ENCODE results near the gene ITGAD.
A peak's percentile ranks its signal among the peaks of the same experiment; 100 is the strongest.

The ITGAD gene

DNA sequence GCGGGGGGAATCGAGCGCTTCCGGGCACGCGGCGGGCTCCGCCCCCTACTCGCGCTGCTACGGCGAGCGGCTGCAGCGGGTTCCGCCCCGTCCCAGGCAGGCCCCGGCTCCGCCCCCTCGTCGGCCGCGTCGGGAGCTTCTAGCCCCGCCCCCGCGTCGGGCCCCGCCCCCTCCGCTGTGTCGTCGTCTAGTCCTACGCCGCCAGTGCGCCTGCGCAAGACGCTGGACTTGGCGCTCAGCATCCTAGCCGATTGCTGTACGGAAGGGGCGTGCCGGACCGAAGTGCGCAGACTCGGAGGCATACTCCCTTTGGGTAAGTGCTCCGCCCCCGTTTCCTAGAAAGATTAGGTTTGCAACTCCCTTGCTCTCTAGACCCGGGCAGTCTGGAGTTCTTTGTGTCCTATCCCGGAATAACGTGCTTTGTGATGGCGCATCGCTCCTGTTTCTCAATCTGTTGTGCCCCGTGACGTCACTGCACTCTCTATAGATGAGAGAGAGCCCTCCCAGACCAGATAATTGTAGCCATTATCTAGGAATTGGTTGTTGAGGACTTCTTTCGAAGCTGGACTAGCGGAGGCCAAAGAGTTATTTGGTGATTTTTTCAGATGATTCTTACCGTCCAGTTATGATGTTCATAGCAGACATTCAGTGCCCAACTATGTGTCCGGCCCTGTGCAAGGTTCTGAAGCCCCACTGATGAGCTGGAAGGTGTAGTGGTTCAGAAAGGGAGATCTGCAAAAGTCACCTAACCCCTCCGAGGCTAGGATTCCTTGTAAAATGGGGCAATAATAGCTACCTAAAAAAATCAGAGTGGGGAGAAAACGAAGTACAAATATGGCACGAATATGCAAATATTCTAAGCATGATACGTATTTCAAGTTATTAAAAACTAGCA is 66.8 kb downstream of the ITGAD start (continued):
- TF ChIP-seq, protein P1, sequence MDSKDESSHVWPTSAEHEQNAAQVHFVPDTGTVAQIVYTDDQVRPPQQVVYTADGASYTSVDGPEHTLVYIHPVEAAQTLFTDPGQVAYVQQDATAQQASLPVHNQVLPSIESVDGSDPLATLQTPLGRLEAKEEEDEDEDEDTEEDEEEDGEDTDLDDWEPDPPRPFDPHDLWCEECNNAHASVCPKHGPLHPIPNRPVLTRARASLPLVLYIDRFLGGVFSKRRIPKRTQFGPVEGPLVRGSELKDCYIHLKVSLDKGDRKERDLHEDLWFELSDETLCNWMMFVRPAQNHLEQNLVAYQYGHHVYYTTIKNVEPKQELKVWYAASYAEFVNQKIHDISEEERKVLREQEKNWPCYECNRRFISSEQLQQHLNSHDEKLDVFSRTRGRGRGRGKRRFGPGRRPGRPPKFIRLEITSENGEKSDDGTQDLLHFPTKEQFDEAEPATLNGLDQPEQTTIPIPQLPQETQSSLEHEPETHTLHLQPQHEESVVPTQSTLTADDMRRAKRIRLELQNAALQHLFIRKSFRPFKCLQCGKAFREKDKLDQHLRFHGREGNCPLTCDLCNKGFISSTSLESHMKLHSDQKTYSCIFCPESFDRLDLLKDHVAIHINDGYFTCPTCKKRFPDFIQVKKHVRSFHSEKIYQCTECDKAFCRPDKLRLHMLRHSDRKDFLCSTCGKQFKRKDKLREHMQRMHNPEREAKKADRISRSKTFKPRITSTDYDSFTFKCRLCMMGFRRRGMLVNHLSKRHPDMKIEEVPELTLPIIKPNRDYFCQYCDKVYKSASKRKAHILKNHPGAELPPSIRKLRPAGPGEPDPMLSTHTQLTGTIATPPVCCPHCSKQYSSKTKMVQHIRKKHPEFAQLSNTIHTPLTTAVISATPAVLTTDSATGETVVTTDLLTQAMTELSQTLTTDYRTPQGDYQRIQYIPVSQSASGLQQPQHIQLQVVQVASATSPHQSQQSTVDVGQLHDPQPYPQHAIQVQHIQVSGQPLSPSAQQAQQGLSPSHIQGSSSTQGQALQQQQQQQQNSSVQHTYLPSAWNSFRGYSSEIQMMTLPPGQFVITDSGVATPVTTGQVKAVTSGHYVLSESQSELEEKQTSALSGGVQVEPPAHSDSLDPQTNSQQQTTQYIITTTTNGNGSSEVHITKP (tag by site-specific recombination; IDR thresholded peaks at IDR 0.05) = peak; percentile 70
- TF ChIP-seq SP7 (tag by site-specific recombination; IDR thresholded peaks at IDR 0.05) (peak; percentile 6), ZEB2 (tag by site-specific recombination; IDR thresholded peaks at IDR 0.05) (peak; percentile 60; the same call in 1 of the 2 replicates), ZNF37A (tag by site-specific recombination; IDR thresholded peaks at IDR 0.05) (no peak), ZBTB21 (tag by site-specific recombination; IDR thresholded peaks at IDR 0.05) (peak; percentile 94), ZNF184 (tag by site-specific recombination; IDR thresholded peaks at IDR 0.05) (peak; percentile 46; the same call in 1 of the 2 replicates), ZNF600 (tag by site-specific recombination; IDR thresholded peaks at IDR 0.05) (peak; percentile 82), ZNF549 (tag by site-specific recombination; IDR thresholded peaks at IDR 0.05) (peak; percentile 92), ZNF629 (tag by site-specific recombination; IDR thresholded peaks at IDR 0.05) (peak; percentile 84), ZNF560 (tag by site-specific recombination; IDR thresholded peaks at IDR 0.05; ENCODE audit: borderline replicate concordance) (no peak), ZBTB17 (tag by site-specific recombination; IDR thresholded peaks at IDR 0.05) (peak; percentile 9), WT1 (tag by site-specific recombination; IDR thresholded peaks at IDR 0.05) (no peak), SP2 (tag by site-specific recombination; IDR thresholded peaks at IDR 0.05) (peak; percentile 2)
- TF ChIP-seq, protein P2, sequence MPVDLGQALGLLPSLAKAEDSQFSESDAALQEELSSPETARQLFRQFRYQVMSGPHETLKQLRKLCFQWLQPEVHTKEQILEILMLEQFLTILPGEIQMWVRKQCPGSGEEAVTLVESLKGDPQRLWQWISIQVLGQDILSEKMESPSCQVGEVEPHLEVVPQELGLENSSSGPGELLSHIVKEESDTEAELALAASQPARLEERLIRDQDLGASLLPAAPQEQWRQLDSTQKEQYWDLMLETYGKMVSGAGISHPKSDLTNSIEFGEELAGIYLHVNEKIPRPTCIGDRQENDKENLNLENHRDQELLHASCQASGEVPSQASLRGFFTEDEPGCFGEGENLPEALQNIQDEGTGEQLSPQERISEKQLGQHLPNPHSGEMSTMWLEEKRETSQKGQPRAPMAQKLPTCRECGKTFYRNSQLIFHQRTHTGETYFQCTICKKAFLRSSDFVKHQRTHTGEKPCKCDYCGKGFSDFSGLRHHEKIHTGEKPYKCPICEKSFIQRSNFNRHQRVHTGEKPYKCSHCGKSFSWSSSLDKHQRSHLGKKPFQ (tag by site-specific recombination; IDR thresholded peaks at IDR 0.05) = no peak
- TF ChIP-seq, protein P3, sequence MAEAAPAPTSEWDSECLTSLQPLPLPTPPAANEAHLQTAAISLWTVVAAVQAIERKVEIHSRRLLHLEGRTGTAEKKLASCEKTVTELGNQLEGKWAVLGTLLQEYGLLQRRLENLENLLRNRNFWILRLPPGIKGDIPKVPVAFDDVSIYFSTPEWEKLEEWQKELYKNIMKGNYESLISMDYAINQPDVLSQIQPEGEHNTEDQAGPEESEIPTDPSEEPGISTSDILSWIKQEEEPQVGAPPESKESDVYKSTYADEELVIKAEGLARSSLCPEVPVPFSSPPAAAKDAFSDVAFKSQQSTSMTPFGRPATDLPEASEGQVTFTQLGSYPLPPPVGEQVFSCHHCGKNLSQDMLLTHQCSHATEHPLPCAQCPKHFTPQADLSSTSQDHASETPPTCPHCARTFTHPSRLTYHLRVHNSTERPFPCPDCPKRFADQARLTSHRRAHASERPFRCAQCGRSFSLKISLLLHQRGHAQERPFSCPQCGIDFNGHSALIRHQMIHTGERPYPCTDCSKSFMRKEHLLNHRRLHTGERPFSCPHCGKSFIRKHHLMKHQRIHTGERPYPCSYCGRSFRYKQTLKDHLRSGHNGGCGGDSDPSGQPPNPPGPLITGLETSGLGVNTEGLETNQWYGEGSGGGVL (tag by site-specific recombination; IDR thresholded peaks at IDR 0.05) = 0 out of 2 replicates have a peak, but pooled peaks have one; percentile 8

DNA sequence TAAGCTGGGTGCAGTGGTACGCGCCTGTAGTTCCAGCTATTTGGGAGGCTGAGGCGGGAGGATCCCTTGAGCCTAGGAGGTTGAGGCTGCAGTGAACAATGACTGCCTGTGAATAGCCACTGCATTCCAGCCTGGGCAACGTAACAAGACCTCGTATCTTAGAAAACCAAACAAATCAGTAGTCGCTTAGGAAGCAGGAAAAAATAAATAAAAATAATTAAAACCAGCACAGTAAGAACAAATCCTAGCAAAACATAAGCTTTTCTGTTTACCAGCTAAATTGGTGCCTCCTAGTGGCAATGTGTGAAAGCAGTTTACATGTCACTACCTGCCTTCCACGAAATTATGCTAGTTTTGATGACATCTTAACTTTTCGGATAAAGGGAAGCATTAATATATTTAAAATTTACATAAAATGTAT is 67.5 kb downstream of the ITGAD start:
- H3K36me3 ChIP-seq (ENCODE audit: control insufficient read depth in 2 of 2, insufficient read depth in 1 of 2, low read length in 2 of 2) = peaks cover 0 to 51% of the 10 kb centered on the region in 2 experiments; a peak in 2 of 3 replicates
- peak overlapping the region; percentile 59 for H3K27ac ChIP-seq (ENCODE audit: extremely low read depth, low read depth, low read length)
- POLR2A ChIA-PET = interaction anchor here (0.9 to 2.3 kb wide), 11 partner anchors 9 to 506 kb away, joined by 3 to 16 read pairs (median 3); partner anchors contain the start of genes FUS, KAT8, RUSF1 and TGFB1I1
- CTCF ChIA-PET = interaction anchor here (0.6 to 2.4 kb wide), 21 partner anchors 8 to 1072 kb away, joined by 3 to 13 read pairs (median 5); partner anchors contain the start of genes HSD3B7, ORAI3, SLC5A2 and ZNF843
- H3K9me3 ChIP-seq (ENCODE audit: control insufficient read depth, insufficient read depth, low read depth, low read length) = no peaks in the 10 kb centered on the region
- no peak overlapping the region for H3K4me3 ChIP-seq (ENCODE audit: low read depth, low read length)
- H3K4me1 ChIP-seq (ENCODE audit: control insufficient read depth, insufficient read depth, low read length) = 0 out of 2 replicates have a peak, but pooled peaks cover 3% of the 10 kb centered on the region
- TF ChIP-seq ZNF777 (tag by site-specific recombination; IDR thresholded peaks at IDR 0.05; ENCODE audit: borderline replicate concordance) (no peak), ZNF37A (tag by site-specific recombination; IDR thresholded peaks at IDR 0.05) (no peak), REPIN1 (tag by site-specific recombination; IDR thresholded peaks at IDR 0.05; ENCODE audit: low read depth) (0 out of 2 replicates have a peak, but pooled peaks have one; percentile 18), ZNF184 (tag by site-specific recombination; IDR thresholded peaks at IDR 0.05) (no peak), ZIC2 (tag by site-specific recombination; IDR thresholded peaks at IDR 0.05) (no peak), ZNF114 (tag by site-specific recombination; IDR thresholded peaks at IDR 0.05) (no peak), ZBTB21 (tag by site-specific recombination; IDR thresholded peaks at IDR 0.05) (no peak)
- TF ChIP-seq, protein P3 (tag by site-specific recombination; IDR thresholded peaks at IDR 0.05) = no peak
- TF ChIP-seq, protein P4, sequence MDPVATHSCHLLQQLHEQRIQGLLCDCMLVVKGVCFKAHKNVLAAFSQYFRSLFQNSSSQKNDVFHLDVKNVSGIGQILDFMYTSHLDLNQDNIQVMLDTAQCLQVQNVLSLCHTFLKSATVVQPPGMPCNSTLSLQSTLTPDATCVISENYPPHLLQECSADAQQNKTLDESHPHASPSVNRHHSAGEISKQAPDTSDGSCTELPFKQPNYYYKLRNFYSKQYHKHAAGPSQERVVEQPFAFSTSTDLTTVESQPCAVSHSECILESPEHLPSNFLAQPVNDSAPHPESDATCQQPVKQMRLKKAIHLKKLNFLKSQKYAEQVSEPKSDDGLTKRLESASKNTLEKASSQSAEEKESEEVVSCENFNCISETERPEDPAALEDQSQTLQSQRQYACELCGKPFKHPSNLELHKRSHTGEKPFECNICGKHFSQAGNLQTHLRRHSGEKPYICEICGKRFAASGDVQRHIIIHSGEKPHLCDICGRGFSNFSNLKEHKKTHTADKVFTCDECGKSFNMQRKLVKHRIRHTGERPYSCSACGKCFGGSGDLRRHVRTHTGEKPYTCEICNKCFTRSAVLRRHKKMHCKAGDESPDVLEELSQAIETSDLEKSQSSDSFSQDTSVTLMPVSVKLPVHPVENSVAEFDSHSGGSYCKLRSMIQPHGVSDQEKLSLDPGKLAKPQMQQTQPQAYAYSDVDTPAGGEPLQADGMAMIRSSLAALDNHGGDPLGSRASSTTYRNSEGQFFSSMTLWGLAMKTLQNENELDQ (tag by site-specific recombination; IDR thresholded peaks at IDR 0.05; ENCODE audit: low read depth) = no peak
- TF ChIP-seq, protein P5, sequence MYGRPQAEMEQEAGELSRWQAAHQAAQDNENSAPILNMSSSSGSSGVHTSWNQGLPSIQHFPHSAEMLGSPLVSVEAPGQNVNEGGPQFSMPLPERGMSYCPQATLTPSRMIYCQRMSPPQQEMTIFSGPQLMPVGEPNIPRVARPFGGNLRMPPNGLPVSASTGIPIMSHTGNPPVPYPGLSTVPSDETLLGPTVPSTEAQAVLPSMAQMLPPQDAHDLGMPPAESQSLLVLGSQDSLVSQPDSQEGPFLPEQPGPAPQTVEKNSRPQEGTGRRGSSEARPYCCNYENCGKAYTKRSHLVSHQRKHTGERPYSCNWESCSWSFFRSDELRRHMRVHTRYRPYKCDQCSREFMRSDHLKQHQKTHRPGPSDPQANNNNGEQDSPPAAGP (tag by site-specific recombination; IDR thresholded peaks at IDR 0.05) = no peak
